Epithelial cell of prostate (primary cell): ENCODE data around the gene COL24A1.
"Not testable (repeated sequence)": the region's sequence is repeated elsewhere in the genome, so short reads cannot be mapped to it uniquely, and the experiment has no call there.

Source experiments
- DNase-seq: peaks from one replicate; pipeline ENCODE4 v3.0.0-alpha.2; 2011; ENCODE audit warnings: low read depth, low spot score
- H3K27ac ChIP-seq: fragments of 450-650 bp; 2 replicates; pipeline ENCODE4 v1.5.1; 2017; ENCODE audit warnings: mild to moderate bottlenecking

Gene COL24A1

GRCh38 chr1:86154571-86155050 lies 2.0 kb downstream of the COL24A1 start:
- no peak for DNase-seq
- no peak overlapping the region for H3K27ac ChIP-seq

- H3K27ac ChIP-seq = no peak overlapping the region
- DNase-seq = no peak
Observed at GRCh38 chr1:86153836-86154235, 2.7 kb downstream of the COL24A1 start.

GRCh38 chr1:86152887-86153286 lies 3.7 kb downstream of the COL24A1 start:
- DNase-seq = no peak
- H3K27ac ChIP-seq = no peak overlapping the region

GRCh38 chr1:86151427-86151826 lies 5.1 kb downstream of the COL24A1 start:
- DNase-seq = no peak
- peak overlapping the region; percentile 50 for H3K27ac ChIP-seq

GRCh38 chr1:86150553-86151055 lies 6.0 kb downstream of the COL24A1 start:
- DNase-seq = no peak
- peak overlapping the region; percentile 50 for H3K27ac ChIP-seq

DNA sequence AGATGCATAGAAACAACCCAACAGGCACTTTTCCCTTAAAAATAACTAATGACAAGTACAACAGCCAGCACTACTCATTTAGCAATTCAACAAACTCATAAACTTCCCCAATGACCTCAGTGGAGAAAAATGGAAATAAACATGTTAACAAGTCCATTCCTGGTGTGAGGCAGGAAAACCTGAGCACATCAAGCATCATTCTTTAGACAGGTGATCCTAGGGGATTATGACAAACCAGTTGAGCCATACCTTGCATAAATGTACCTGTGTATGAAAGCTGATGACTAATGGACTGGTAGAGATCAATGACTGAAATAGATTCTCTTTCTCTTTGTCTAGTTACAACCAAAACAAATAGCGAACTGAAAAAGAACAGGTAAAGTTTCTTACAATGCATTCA lies 7.0 kb downstream of the COL24A1 start:
- H3K27ac ChIP-seq = peak overlapping the region; percentile 50
- peak; percentile 84 for DNase-seq

DNA sequence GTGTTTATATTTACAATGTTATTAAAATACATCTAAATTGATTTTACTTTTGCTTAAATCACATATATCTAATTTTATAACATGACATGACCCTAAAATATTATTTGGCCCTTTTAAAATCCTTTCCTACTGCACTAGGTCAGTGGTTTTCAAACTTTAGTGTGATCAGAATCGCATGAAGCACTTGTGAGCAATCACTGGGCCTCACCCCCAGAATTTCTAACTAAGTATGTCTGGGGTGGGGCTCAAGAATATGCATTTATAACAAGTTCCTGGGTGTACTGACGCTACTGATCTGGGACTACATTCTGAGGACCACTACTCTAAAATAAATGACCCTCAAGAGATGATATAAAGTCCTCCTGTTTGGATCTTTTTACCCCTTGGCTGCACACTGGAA lies 8.8 kb downstream of the COL24A1 start:
- H3K27ac ChIP-seq = no peak overlapping the region
- no peak for DNase-seq

- no peak overlapping the region for H3K27ac ChIP-seq
- no peak for DNase-seq
Observed at GRCh38 chr1:86146566-86146965, 10.0 kb downstream of the COL24A1 start.

DNA sequence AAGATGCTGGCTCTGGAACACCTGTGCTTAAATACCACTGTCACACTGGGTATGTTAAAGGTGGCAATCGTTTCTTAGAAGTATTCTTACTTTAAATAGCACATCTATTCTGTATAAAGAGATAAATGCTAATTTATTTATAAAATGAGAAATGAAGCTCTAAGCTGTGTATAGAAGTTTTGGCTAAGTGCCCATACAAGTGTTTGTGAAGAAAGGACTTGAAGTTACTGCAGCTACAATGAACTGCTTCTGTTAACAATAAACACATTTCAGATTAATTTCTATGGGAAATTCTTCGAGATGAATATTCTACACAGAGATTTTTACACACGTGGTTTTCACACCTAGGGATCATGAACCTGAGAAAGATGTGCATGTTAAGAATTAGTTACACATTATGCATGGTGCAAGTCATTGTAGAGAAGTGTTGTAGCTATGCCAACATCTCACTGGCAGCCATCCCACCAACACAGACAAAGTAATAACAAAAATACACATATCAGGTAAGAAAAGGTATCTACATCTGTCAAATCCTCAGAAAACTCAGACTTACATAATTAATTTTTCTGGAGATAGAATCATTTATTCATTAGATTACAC lies 16.2 kb downstream of the COL24A1 start:
- no peak overlapping the region for H3K27ac ChIP-seq
- DNase-seq = no peak

- DNase-seq = no peak
- H3K27ac ChIP-seq = no peak overlapping the region
Observed at GRCh38 chr1:86138746-86139145, 17.8 kb downstream of the COL24A1 start.

DNA sequence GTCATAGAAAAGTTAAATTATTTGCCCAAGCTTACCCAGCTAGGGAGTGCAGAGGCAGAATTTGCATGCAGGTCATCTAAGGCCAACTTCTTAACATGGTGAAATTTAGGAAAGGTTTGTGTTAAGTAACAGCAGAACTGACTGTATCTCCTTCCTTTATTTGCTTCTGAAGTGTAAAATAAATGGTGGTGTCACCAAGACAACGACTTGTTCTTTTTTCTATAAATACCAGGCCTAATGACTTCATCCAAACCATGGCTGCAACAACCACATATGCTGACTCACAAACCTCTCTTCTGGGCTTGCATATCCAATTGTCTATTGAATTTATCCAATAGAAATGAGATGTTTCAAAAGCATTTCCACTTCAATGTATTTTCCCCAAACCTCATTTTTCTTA lies 19.1 kb downstream of the COL24A1 start:
- no peak overlapping the region for H3K27ac ChIP-seq
- DNase-seq = peak; percentile 26

DNA sequence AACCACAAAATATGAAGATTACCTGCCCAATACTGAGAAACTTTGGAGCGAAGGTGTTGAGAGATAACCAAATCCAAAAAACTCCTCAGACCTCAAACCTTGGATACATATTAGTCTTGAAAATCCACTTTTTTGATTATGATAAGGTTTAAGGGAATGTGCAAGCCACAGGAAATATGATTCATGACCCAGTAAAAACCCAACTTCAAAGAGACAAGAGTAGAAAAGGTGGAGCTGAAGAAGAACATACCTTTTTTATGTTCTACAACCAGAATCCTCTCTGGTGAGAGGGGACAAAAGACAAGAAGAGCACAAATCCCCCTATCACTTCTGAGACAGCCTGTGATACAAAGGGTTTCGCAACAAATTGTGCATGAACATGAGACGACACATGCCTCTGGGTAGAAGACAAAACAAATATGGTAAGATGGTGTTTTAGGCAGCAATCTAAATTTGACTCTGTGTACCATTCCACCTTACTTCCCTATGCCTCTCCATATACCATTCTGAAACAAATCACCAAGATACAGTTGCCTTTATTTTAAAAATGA lies 37.3 kb downstream of the COL24A1 start:
- DNase-seq = no peak
- H3K27ac ChIP-seq = no peak overlapping the region

DNA sequence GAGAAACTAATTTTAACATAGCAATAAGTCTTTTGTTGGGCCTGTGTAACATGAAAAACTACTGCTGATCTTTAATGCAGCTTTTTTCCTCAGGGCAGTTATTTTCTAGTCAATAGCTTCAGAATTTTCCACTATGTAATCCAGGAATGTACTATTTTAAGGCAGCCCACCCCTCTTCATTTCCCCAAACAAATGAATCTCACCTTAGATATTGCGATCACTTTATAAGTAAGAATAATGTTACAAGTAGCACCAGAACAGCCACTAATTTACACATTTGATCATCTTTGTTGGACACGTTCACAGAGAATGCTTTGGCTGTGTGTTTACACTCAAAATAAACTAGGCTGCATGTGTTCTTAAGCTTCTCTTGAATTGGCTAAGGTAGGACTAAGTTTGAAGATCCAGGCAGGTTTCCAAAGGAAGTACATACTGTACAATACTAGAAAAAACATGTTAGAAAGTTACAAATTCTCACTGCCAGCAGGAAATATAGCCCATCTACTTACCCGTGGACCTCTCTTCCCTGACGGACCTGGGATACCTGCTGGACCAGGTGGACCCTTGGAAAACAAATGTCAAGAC lies 41.7 kb downstream of the COL24A1 start:
- DNase-seq = no peak
- H3K27ac ChIP-seq = no peak overlapping the region

- no peak overlapping the region for H3K27ac ChIP-seq
- DNase-seq = no peak
Observed at GRCh38 chr1:86114236-86114635, 42.3 kb downstream of the COL24A1 start.

DNA sequence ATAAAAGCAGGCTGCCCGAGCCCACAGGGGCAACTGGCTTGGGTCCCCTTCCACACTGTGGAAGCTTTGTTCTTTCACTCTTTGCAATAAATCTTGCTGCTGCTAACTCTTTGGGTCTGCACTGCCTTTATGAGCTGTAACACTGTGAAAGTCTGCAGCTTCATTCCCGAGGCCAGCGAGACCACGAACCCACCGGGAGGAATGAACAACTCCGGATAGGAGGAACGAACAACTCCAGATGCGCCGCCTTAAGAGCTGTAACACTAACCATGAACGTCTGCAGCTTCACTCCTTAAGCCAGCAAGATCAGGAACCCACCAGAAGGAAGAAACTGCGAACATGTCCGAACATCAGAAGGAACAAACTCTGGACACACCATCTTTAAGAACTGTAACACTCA lies 45.0 kb downstream of the COL24A1 start:
- H3K27ac ChIP-seq, DNase-seq: not testable (repeated sequence)

DNA sequence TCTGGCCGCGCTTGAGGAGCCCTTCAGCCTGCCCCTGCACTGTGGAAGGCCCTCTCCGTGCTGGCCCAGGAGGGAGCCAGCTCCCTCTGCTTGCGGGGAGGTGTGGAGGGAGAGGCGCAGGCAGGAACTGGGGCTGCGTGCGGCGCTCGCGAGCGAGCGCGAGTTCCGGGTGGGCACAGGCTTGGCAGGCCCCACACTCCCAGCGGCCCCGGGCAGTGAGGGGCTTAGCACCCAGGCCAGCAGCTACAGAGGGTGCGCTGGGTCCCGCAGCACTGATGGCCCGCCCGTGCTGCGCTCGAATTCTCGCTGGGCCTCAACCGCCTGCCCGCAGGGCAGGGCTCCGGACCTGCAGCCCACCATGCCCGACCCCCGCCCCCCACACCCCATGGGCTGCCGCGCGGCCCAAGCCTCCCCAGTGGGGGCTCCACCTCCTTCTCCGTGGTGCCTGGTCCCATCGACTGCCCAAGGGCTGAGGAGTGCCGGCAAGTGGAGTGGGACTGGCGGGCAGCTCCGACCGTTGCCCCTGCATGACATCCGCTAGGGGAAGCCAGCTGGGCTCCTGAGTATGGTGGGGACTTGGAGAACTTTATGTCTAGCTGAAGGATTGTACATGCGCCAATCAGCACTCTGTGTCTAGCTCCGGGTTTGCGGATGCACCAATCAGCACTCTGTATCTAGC lies 46.0 kb downstream of the COL24A1 start:
- no peak overlapping the region for H3K27ac ChIP-seq
- no peak for DNase-seq

GRCh38 chr1:86105533-86105866 lies 51.1 kb downstream of the COL24A1 start:
- no peak overlapping the region for H3K27ac ChIP-seq
- DNase-seq = no peak

GRCh38 chr1:86104606-86105532 lies 51.7 kb downstream of the COL24A1 start:
- DNase-seq = peak; percentile 58

GRCh38 chr1:86101616-86102015 lies 55.0 kb downstream of the COL24A1 start:
- no peak for DNase-seq
- no peak overlapping the region for H3K27ac ChIP-seq

More at GRCh38 chr1:86104606-86105532, 51.7 kb downstream of the COL24A1 start:
- H3K27ac ChIP-seq = no peak overlapping the region

- no peak overlapping the region for H3K27ac ChIP-seq
- DNase-seq = no peak
Observed at GRCh38 chr1:86100401-86100800, 56.2 kb downstream of the COL24A1 start.
